Fibroblast of lung (primary cell): ENCODE data around the gene KSR2. TPM values are rescaled to one million over a fixed set of nuclear protein-coding genes. Genes with fewer than 3 reads are reported as not detected.

Source experiments
- DNase-seq, 2 donors: peaks; one replicate each; pipeline versions ENCODE4 v3.0.0 to v3.0.0-alpha.2; 2010; ENCODE audit warnings: low read depth in 2 of 2
- H2AFZ ChIP-seq: 2 replicates; pipeline ENCODE4 v1.5.1; 2012; ENCODE audit warnings: low read length, control low read depth, inconsistent platforms
- H3K27ac ChIP-seq: 2 replicates; pipeline ENCODE4 v1.5.1; 2011; ENCODE audit warnings: low read length, control low read depth; ENCODE audit not compliant: insufficient read depth
- H3K27me3 ChIP-seq: 2 replicates; pipeline ENCODE4 v1.5.1; 2011; ENCODE audit warnings: mild to moderate bottlenecking, low read length; ENCODE audit not compliant: control insufficient read depth, insufficient read depth
- H3K36me3 ChIP-seq: 2 replicates; pipeline ENCODE4 v1.5.1; 2011; ENCODE audit warnings: low read length; ENCODE audit not compliant: control insufficient read depth, insufficient read depth
- H3K4me1 ChIP-seq: 2 replicates; pipeline ENCODE4 v1.5.1; 2011; ENCODE audit warnings: low read length; ENCODE audit not compliant: control insufficient read depth, insufficient read depth; ENCODE audit errors: extremely low read depth
- H3K4me2 ChIP-seq: 2 replicates; pipeline ENCODE4 v1.5.1; 2011; ENCODE audit warnings: low read length, control low read depth; ENCODE audit not compliant: insufficient read depth; ENCODE audit errors: extremely low read depth
- H3K4me3 ChIP-seq, 4 experiments: fragments of 200-600 bp in 1 of 4; sonication (generic) in 1 of 4; replicated peaks in 1 of 4; 2 replicates each; pipeline ENCODE4 v1.5.1; 2011 to 2016; ENCODE audit warnings: low read length in 4 of 4, low read depth in 3 of 4, mild to moderate bottlenecking in 3 of 4, control low read depth in 2 of 4, inconsistent platforms in 1 of 4, mixed read lengths in 1 of 4; ENCODE audit not compliant: insufficient read depth in 1 of 4; ENCODE audit errors: control extremely low read depth in 1 of 4
- H3K79me2 ChIP-seq: 2 replicates; pipeline ENCODE4 v1.5.1; 2012; ENCODE audit warnings: mild to moderate bottlenecking, low read length, inconsistent platforms; ENCODE audit not compliant: control insufficient read depth, insufficient read depth
- H3K9ac ChIP-seq: 2 replicates; pipeline ENCODE4 v1.5.1; 2011; ENCODE audit warnings: mild to moderate bottlenecking, low read length, control low read depth; ENCODE audit not compliant: insufficient read depth
- H3K9me3 ChIP-seq: 2 replicates; pipeline ENCODE4 v1.5.1; 2012; ENCODE audit warnings: low read depth, low read length; ENCODE audit not compliant: control insufficient read depth, insufficient read depth
- H4K20me1 ChIP-seq: 2 replicates; pipeline ENCODE4 v1.5.1; 2011; ENCODE audit warnings: low read length; ENCODE audit not compliant: control insufficient read depth, insufficient read depth; ENCODE audit errors: extremely low read depth
- EZH2 ChIP-seq: IDR thresholded peaks from 2 replicates; pipeline ENCODE4 v1.5.1; 2012; ENCODE audit warnings: low read length, control low read depth, mild to moderate bottlenecking; ENCODE audit errors: missing control alignments
- polyA plus RNA-seq, 2 donors: library from polyadenylated mRNA; depleted of rRNA in 1 of 2; stranded (reverse) in 1 of 2; unstranded in 1 of 2; fragments of >200 nt; gene quantifications; 2 replicates each; pipeline ENCODE4 v1.2.1, GENCODE V29; 2011 to 2012; ENCODE audit warnings: missing spikeins in 1 of 2
- total RNA-seq: library from RNA; depleted of rRNA; stranded (reverse); fragments of >200 nt; gene quantifications from 2 replicates; pipeline ENCODE4 v1.2.1, GENCODE V29; 2014
- TF ChIP-seq, protein P1 (sequence below), 2 donors: IDR thresholded peaks in 1 of 2; conservative IDR thresholded peaks in 1 of 2; 1 replicate in 1 of 2; 2 replicates in 1 of 2; pipeline ENCODE4 v1.5.1; 2011 to 2012; ENCODE audit warnings: low read length in 2 of 2, control low read depth in 1 of 2, inconsistent platforms in 1 of 2, low read depth in 1 of 2, mild to moderate bottlenecking in 1 of 2

Gene KSR2
- total and polyA plus RNA-seq, 2 donors (not counting 1 experiment from before 2014, with no cell fraction given), result not detected

DNA sequence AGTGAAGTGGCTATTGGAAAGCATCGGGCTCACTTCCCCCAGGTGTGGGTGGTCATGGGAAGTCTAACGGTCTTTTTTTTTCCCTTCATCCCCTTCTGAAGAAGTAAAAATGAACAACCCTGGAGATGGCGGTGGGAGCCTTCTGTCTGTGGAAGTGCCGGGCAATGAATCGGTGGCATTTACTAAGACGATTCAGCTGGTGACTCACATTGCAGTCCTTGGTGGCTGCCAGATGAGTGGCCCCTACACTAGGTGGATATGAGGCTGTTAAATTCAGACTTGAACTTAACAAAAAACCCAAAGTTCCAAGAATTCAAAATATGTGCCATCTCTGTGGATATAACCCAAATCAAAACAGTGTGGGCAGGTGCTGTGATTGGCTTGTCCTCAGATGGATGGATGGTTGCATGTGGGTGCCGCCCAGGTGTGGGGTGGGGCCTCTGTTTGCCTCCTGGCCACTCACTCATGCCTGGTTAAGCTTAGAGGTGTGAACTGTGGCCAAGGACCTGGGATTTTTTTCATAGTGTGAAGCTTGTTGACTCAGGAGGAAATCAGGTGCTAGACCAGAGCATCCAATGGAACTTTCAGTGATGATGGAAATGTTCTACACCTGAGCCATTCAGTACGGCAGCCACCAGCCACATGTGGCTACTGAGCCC, 430.6 kb downstream of the KSR2 start:
- H3K27me3 ChIP-seq, result no peaks in the 10 kb centered on the region
- H2AFZ ChIP-seq, result no peak overlapping the region
- no peak overlapping the region for H3K27ac ChIP-seq
- TF ChIP-seq, protein P1, sequence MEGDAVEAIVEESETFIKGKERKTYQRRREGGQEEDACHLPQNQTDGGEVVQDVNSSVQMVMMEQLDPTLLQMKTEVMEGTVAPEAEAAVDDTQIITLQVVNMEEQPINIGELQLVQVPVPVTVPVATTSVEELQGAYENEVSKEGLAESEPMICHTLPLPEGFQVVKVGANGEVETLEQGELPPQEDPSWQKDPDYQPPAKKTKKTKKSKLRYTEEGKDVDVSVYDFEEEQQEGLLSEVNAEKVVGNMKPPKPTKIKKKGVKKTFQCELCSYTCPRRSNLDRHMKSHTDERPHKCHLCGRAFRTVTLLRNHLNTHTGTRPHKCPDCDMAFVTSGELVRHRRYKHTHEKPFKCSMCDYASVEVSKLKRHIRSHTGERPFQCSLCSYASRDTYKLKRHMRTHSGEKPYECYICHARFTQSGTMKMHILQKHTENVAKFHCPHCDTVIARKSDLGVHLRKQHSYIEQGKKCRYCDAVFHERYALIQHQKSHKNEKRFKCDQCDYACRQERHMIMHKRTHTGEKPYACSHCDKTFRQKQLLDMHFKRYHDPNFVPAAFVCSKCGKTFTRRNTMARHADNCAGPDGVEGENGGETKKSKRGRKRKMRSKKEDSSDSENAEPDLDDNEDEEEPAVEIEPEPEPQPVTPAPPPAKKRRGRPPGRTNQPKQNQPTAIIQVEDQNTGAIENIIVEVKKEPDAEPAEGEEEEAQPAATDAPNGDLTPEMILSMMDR (conservative IDR thresholded peaks at IDR 0.05 in 1 of 2, IDR thresholded peaks at IDR 0.05 in 1 of 2; ENCODE audit: low read depth in 1 of 2, low read length in 2 of 2), result no peak
- no peak for TF ChIP-seq EZH2
- H3K4me1 ChIP-seq, result no peaks in the 10 kb centered on the region
- H4K20me1 ChIP-seq, result no peaks in the 10 kb centered on the region
- H3K36me3 ChIP-seq, result no peaks in the 10 kb centered on the region
- DNase-seq, result no peak
- H3K4me3 ChIP-seq, result no peak overlapping the region
- no peak overlapping the region for H3K4me2 ChIP-seq
- no peaks in the 10 kb centered on the region for H3K9me3 ChIP-seq
- no peaks in the 10 kb centered on the region for H3K79me2 ChIP-seq
- H3K9ac ChIP-seq, result no peak overlapping the region

DNA sequence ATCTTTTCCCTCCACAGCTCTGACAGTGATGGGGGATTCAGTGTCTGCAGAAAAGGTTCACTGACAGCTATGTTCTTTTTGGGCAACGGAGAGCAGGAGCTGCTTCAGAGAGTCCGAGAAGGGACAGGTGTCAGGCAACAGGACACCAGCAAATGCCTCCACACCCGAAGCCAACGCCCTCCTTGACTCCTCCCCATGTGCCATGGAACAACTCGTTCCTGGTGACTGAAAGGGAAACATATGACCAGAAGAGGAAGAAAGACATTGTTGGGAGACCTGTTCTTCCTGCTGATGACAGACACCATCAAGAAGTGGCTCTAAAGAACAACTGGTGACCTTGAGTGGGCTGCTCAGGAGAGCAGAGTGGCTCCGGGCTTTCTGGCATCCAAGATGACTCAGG, 435.1 kb downstream of the KSR2 start:
- no peaks in the 10 kb centered on the region for H3K36me3 ChIP-seq
- no peak for DNase-seq
- no peak overlapping the region for H2AFZ ChIP-seq

DNA sequence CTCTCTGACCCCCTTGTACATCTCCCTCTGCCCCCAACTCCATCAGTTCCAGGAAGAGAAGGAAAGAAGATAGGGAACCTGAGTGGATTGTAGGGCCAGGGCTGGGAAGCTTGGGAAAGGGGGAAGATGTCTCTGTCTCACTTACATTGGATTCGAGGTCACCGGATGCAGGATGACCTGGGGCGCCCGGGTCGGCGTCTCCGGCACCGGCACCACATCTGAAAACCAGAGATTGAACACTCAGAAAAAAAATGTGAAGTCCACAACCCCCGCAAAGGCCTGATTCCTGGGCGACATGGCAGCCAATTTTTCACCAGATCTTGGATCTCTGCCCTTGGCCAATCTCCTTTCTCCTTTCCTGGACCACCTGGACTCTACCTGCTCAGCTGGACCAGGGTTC, 438.0 kb downstream of the KSR2 start:
- no peak for DNase-seq
- Histone ChIP-seq H3K4me1 (no peaks in the 10 kb centered on the region), H3K36me3 (no peaks in the 10 kb centered on the region), H3K4me3 (no peak overlapping the region), H2AFZ (no peak overlapping the region), H3K9ac (no peak overlapping the region), H3K9me3 (no peaks in the 10 kb centered on the region), H3K27me3 (no peaks in the 10 kb centered on the region), H3K27ac (no peak overlapping the region), H3K79me2 (no peaks in the 10 kb centered on the region), H4K20me1 (no peaks in the 10 kb centered on the region), H3K4me2 (no peak overlapping the region)
- TF ChIP-seq EZH2, result no peak
- TF ChIP-seq, protein P1 (conservative IDR thresholded peaks at IDR 0.05 in 1 of 2, IDR thresholded peaks at IDR 0.05 in 1 of 2; ENCODE audit: low read depth in 1 of 2, low read length in 2 of 2), result no peak

More for the DNA sequence above, 435.1 kb downstream of the KSR2 start:
- Histone ChIP-seq H4K20me1 (no peaks in the 10 kb centered on the region), H3K9me3 (no peaks in the 10 kb centered on the region), H3K27me3 (no peaks in the 10 kb centered on the region), H3K27ac (no peak overlapping the region), H3K4me3 (no peak overlapping the region), H3K9ac (no peak overlapping the region), H3K4me2 (no peak overlapping the region), H3K79me2 (no peaks in the 10 kb centered on the region), H3K4me1 (no peaks in the 10 kb centered on the region)
- TF ChIP-seq, protein P1 (conservative IDR thresholded peaks at IDR 0.05 in 1 of 2, IDR thresholded peaks at IDR 0.05 in 1 of 2; ENCODE audit: low read depth in 1 of 2, low read length in 2 of 2), result no peak
- no peak for TF ChIP-seq EZH2
